Activated naive CD8-positive, alpha-beta T cell treated with anti-CD3 and anti-CD28 coated beads, Interleukin-2, amount 50 U/mL, for 24 hours (primary cell): ENCODE measurements around the gene MAEA.
A peak's percentile ranks its signal among the peaks of the same experiment; 100 is the strongest.

Source experiments
- ATAC-seq: fragments of 150-1000 bp; cut with Tn5 transposase; one replicate; pipeline ENCODE4 v1.10.0; 2021
- DNase-seq: peaks from one replicate; pipeline ENCODE4 v3.0.0; 2021
- H3K27ac Mint-ChIP-seq: one replicate; pipeline ENCODE4 v1.8.0; 2021; ENCODE audit warnings: mild to moderate bottlenecking, mixed read lengths
- H3K27me3 Mint-ChIP-seq: one replicate; pipeline ENCODE4 v1.8.0; 2021; ENCODE audit warnings: mixed read lengths
- H3K36me3 Mint-ChIP-seq: one replicate; pipeline ENCODE4 v1.8.0; 2021; ENCODE audit warnings: low read depth, mixed read lengths
- H3K4me1 Mint-ChIP-seq: one replicate; pipeline ENCODE4 v1.8.0; 2021; ENCODE audit warnings: mixed read lengths
- H3K4me3 Mint-ChIP-seq: one replicate; pipeline ENCODE4 v1.8.0; 2021; ENCODE audit warnings: mild to moderate bottlenecking, moderate library complexity, mixed read lengths
- H3K9me3 Mint-ChIP-seq: one replicate; pipeline ENCODE4 v1.8.0; 2021; ENCODE audit warnings: mixed read lengths

Gene MAEA

DNA sequence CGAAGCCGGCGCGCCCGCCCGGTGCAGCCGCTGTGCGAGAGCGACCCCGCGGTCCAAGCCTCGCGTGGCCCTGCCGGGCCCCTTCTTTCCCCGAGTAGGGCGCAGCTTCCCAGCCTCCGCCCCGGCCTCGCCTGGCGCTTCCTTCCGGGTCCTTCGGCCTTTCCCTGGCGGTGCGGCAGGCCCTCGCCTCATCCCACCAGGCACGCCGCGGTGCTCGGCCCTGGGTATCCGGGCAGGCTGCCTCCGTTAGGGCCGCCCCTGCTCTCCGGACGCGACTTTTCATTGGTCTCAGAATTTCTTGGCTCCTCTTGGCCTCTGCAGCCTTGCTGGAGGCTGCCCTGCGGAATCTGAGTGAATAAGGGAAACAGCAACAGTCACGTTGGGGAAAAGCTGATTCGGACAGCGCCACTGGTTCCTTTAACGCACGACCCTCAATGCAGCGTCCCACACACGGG lies 57.7 kb downstream of the MAEA start:
- peak; percentile 64 for DNase-seq
- H3K27me3 Mint-ChIP-seq, result no peaks in the 10 kb centered on the region

DNA sequence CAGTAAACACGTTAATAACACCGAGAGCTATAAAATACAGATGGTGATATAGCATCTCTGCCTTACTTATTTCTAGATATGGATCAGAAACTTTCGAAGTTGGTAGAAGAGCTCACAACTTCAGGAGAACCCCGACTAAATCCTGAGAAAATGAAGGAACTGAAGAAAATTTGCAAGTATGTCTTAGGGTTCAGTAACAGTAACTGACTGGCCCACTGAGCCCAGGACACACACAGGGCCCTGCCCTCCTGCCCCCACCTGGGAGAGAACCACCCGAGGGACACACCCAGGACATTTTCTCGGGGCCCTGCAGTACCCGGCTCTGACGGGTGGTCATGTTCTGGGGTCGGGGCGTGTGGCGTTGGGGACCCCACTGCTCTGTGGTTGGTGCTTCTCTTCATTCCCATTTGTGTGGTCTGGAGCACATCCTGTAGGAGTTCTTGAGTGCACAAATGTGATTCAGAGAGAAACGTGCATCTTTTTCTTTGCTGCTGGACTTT lies 58.4 kb downstream of the MAEA start:
- H3K27me3 Mint-ChIP-seq, result no peaks in the 10 kb centered on the region

More for the DNA sequence above, 57.7 kb downstream of the MAEA start:
- peak overlapping the region; percentile 86 for H3K27ac Mint-ChIP-seq
- no peaks in the 10 kb centered on the region for H3K36me3 Mint-ChIP-seq
- H3K9me3 Mint-ChIP-seq, result no peaks in the 10 kb centered on the region
- peak; percentile 21 for ATAC-seq
- peak overlapping the region; percentile 88 for H3K4me3 Mint-ChIP-seq
- peaks cover 37% of the 10 kb centered on the region for H3K4me1 Mint-ChIP-seq

DNA sequence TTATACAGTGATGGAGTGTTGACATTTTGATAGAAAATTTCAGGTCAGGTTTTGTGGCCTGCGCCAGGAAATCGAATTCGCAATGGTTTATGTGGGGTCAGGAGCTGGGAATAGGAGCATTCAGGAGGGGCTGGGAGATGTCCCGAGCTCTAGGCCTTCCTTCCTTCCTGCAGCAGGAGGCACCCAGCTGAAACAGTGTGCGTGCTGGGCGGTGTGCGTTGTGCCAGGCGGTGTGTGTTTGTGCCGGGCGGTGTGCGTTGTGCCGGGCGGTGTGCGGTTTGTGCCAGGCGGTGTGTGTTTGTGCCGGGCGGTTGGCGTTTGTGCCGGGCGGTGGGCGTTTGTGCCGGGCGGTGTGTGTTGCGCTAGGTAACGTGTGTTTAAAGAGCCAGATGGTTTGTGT lies 59.1 kb downstream of the MAEA start:
- no peak for ATAC-seq
- no peaks in the 10 kb centered on the region for H3K9me3 Mint-ChIP-seq
- peak overlapping the region; percentile 88 for H3K4me3 Mint-ChIP-seq
- H3K27ac Mint-ChIP-seq, result no peak overlapping the region
- peaks cover 36% of the 10 kb centered on the region for H3K4me1 Mint-ChIP-seq
- DNase-seq, result no peak
- H3K27me3 Mint-ChIP-seq, result no peaks in the 10 kb centered on the region
- H3K36me3 Mint-ChIP-seq, result no peaks in the 10 kb centered on the region

More for the DNA sequence above, 58.4 kb downstream of the MAEA start:
- no peaks in the 10 kb centered on the region for H3K9me3 Mint-ChIP-seq
- peak overlapping the region; percentile 88 for H3K4me3 Mint-ChIP-seq
- ATAC-seq (no peak), DNase-seq (no peak)
- peaks cover 36% of the 10 kb centered on the region for H3K4me1 Mint-ChIP-seq
- H3K27ac Mint-ChIP-seq, result peak overlapping the region; percentile 86
- no peaks in the 10 kb centered on the region for H3K36me3 Mint-ChIP-seq

DNA sequence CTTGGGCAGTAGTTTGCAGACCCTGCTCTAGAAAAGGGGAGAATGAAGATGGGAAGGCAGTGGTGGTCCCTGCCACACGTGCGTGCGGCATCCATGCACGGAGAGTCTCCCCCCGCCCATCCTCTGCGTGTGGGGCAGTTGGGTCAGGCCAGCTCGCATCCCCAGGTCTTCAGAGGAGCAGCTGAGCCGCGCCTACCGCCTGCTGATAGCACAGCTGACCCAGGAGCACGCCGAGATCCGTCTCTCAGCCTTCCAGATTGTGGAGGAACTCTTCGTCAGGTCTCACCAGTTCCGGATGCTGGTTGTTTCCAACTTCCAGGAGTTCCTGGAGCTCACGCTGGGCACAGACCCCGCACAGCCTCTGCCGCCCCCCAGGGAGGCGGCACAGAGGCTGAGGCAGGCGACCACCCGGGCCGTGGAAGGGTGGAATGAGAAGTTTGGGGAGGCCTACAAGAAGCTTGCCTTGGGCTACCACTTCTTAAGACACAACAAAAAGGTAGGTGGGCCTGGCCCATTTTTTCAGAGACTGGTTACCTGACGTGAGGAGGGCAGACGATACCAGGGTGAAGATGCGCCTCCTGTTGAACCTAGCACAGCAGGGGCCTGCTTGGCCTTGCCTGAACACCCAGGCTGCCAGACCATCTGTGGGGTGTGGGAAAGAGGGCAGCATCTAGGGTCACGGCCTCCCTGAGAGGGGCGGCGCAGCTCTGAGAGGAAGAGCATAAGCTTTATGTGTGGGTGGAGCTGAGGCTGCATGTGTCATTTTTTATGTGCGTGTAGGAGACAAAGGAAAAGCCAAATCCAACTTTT lies 59.9 kb downstream of the MAEA start:
- no peaks in the 10 kb centered on the region for H3K27me3 Mint-ChIP-seq
- ATAC-seq (no peak), DNase-seq (no peak)
- no peak overlapping the region for H3K4me3 Mint-ChIP-seq
- no peak overlapping the region for H3K27ac Mint-ChIP-seq
- H3K4me1 Mint-ChIP-seq, result peaks cover 35% of the 10 kb centered on the region
- H3K36me3 Mint-ChIP-seq, result no peaks in the 10 kb centered on the region
- H3K9me3 Mint-ChIP-seq, result no peaks in the 10 kb centered on the region

DNA sequence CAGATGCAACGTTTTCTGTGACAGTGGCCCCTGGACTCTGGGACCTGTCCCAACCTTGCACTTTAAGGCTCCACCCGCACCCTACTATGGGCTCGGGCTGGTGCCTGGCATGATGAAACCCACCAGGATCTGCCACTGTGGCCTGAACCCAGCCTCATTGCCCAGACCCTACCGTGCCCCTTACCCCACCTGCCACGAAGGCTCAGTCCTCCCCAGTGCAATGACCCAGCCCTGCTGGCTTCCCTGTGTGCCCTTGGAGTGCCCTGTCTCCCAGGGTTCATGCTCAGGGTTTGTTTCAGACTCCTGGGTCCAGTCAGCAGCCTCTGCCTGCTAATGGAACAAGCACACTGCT lies 60.5 kb downstream of the MAEA start:
- ATAC-seq (no peak), DNase-seq (no peak)
- H3K4me1 Mint-ChIP-seq, result peaks cover 31% of the 10 kb centered on the region
- no peaks in the 10 kb centered on the region for H3K27me3 Mint-ChIP-seq
- no peak overlapping the region for H3K4me3 Mint-ChIP-seq
- H3K9me3 Mint-ChIP-seq, result no peaks in the 10 kb centered on the region
- no peak overlapping the region for H3K27ac Mint-ChIP-seq
- H3K36me3 Mint-ChIP-seq, result no peaks in the 10 kb centered on the region

DNA sequence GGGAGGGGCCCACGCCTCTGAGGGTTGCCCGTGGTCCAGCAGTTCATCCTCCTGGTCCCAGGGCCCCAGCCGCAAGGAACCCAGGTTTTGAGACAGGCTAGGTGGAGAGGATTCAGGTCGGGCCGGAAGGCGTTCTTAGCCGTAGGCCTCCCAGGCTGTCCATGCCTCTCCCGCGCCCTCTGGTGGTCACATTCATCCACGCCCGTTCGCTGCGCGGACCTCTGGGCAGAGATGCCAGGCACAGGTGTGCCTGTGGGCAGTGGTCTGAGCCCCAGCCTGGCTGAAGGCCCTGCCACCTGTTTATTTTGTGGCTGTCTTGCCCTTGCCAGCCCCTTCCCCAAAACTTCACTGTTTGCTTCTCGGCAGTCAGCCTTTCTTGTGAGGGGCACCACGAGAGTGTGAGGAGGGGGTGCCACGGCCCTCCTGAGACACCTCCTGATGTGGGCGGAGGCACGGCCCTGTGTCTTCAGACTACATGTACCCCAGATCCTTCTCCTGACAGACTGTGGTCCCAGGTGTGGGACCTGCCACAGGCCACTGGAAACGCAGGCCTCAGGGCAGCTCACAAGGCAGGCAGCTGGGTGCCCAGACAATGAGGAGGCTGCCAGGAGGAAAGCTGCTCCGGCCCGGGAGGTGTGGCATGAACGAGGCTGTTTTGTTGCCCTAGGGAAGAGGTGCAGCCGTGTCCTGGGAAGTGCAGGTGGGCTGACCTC lies 62.3 kb downstream of the MAEA start:
- H3K9me3 Mint-ChIP-seq, result no peaks in the 10 kb centered on the region
- H3K27ac Mint-ChIP-seq, result peak overlapping the region; percentile 10
- H3K4me3 Mint-ChIP-seq, result no peak overlapping the region
- H3K27me3 Mint-ChIP-seq, result no peaks in the 10 kb centered on the region
- ATAC-seq, result peak; percentile 27
- H3K36me3 Mint-ChIP-seq, result peaks cover 2% of the 10 kb centered on the region
- peaks cover 26% of the 10 kb centered on the region for H3K4me1 Mint-ChIP-seq
- peak; percentile 94 for DNase-seq

DNA sequence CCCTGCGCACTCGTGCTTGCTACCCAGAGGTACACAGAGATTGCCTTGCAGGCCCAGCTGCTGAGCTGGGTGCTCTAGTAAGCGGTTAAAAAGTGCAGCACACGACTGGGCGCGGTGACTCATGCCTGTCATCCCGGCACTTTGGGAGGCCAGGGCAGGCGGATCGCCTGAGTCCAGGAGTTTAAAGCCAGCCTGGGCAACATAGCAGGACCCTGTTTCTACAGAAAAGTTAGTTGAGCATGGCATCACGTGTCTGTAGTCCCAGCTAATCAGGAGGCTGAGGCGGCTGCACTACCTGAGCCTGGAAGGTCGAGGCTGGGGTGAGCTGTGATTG lies 62.8 kb downstream of the MAEA start:
- no peak for DNase-seq
- no peaks in the 10 kb centered on the region for H3K9me3 Mint-ChIP-seq
- peaks cover 26% of the 10 kb centered on the region for H3K4me1 Mint-ChIP-seq
- H3K36me3 Mint-ChIP-seq, result peaks cover 2% of the 10 kb centered on the region
- ATAC-seq, result no peak
- no peak overlapping the region for H3K4me3 Mint-ChIP-seq
- no peaks in the 10 kb centered on the region for H3K27me3 Mint-ChIP-seq
- H3K27ac Mint-ChIP-seq, result no peak overlapping the region

DNA sequence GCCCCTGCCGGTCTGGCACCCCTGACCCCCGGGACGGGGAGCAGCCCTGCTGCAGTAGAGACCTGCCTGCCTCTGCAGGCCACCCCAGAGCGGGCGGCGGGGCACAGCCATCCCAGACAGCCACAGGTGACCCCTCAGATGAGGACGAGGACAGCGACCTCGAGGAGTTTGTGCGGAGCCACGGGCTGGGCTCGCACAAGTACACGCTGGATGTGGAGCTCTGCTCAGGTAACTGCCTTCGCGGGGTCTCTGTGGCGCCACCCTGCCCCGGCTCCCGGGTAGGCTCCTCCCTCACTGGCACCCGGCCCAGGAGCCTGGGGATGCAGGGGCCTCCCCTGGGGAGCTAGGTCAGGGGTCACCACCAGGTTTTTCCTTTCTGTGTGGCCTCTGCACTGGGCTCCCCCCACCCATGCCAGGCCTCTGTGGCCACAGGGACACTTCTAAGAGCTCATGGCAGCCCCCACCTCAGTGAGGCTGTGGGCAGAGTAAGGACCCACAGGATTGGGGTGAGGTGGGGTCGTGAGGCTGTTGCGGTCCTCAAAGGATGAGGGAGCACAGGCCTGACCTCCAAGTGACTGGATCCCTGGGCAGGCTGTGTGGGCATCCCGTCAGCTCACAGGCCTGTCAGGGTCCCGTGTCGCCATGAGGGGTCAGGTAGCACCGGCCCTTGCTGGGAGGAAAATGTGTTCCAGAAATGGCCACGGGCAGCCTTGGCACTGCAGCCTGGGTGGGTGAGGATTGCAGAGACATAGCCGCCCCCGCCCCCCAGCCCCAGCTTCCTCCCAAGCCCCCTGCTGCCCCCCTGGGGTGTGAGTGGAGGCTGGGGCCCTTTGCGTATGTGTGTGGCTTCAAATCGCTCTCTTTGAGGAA lies 63.7 kb downstream of the MAEA start:
- Mint-ChIP-seq H3K27me3 (no peaks in the 10 kb centered on the region), H3K4me1 (peaks cover 19% of the 10 kb centered on the region), H3K9me3 (no peaks in the 10 kb centered on the region), H3K36me3 (peaks cover 2% of the 10 kb centered on the region), H3K4me3 (no peak overlapping the region), H3K27ac (no peak overlapping the region)
- ATAC-seq (no peak), DNase-seq (no peak)

DNA sequence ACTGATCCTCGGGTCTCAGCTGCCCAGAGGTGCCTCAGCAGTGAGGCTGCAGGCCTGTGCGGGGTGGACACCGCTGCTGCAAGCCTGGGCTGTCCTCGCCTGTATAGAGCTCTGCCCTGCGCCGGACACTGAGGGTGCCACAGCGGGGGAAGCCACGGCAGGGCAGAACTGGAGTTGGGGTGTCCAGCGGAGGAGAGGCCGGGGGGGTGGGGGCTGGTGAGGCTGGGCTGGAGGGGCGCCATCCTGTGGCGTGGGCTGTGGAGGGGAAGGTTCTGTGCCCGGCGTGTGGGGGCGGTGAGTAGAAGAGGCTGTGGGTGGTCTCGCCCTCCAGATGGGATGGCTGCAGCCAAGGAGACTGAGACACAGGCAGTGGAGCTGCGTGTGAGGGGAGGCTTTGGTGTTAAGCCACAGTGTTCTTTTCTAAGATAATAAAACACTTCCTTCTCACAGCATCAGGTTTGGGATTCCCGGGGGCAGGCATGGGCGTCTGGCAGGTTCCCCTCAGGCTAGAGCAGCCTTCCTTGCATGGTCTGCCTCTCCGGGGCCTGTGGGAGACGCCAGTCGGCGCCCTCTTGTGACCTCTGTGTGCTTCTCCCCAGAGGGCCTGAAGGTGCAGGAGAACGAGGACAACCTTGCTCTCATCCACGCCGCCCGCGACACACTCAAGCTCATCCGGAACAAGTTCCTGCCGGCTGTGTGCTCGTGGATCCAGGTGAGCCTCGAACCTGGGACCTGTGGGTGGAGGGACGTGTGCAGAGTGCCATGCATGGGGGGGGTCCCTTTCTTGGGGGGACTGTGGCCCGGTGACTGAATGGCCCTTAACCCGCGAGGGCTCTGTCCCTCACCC lies 64.7 kb downstream of the MAEA start:
- Mint-ChIP-seq H3K36me3 (peaks cover 2% of the 10 kb centered on the region), H3K27me3 (no peaks in the 10 kb centered on the region), H3K4me3 (no peak overlapping the region), H3K4me1 (peaks cover 10% of the 10 kb centered on the region), H3K27ac (no peak overlapping the region), H3K9me3 (no peaks in the 10 kb centered on the region)
- DNase-seq, result no peak
- no peak for ATAC-seq

DNA sequence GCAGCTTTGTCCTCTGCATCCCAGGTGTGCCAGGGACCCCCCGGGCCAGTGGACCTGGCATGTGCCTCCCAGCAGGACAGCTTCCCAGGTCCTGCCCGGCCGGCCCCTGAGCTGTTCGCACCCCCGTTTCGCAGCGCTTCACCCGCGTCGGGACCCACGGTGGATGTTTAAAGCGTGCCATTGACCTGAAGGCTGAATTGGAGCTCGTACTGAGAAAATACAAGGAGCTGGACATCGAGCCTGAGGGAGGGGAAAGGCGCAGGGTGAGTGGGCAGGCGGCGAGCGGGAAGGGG lies 65.2 kb downstream of the MAEA start:
- Mint-ChIP-seq H3K27me3 (no peaks in the 10 kb centered on the region), H3K4me1 (peaks cover 8% of the 10 kb centered on the region), H3K9me3 (no peaks in the 10 kb centered on the region), H3K4me3 (no peak overlapping the region), H3K27ac (no peak overlapping the region), H3K36me3 (peaks cover 2% of the 10 kb centered on the region)
- no peak for DNase-seq
- no peak for ATAC-seq

DNA sequence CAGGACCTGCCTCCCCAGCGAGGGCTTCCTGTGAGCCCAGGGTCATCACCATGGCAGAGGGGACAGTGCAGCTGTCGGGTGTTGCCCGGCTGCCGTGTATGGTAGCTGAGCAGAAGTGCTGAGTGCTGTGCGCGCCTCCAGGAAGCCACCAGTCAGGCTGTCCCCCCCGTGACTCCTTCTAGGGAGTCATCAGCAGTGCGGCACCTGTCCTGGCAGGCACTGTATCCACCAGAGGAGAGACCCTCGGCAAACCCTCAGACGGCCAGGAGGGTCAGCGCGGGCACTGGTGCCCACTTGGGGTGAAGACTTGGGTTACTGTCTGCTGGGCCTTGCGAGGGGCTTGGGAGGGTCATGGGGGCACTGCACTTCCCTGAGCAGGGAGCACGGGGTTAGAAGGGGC lies 65.7 kb downstream of the MAEA start:
- Mint-ChIP-seq H3K4me1 (peaks cover 6% of the 10 kb centered on the region), H3K27ac (no peak overlapping the region), H3K36me3 (peaks cover 2% of the 10 kb centered on the region), H3K9me3 (no peaks in the 10 kb centered on the region), H3K4me3 (no peak overlapping the region), H3K27me3 (no peaks in the 10 kb centered on the region)
- DNase-seq (no peak), ATAC-seq (no peak)

DNA sequence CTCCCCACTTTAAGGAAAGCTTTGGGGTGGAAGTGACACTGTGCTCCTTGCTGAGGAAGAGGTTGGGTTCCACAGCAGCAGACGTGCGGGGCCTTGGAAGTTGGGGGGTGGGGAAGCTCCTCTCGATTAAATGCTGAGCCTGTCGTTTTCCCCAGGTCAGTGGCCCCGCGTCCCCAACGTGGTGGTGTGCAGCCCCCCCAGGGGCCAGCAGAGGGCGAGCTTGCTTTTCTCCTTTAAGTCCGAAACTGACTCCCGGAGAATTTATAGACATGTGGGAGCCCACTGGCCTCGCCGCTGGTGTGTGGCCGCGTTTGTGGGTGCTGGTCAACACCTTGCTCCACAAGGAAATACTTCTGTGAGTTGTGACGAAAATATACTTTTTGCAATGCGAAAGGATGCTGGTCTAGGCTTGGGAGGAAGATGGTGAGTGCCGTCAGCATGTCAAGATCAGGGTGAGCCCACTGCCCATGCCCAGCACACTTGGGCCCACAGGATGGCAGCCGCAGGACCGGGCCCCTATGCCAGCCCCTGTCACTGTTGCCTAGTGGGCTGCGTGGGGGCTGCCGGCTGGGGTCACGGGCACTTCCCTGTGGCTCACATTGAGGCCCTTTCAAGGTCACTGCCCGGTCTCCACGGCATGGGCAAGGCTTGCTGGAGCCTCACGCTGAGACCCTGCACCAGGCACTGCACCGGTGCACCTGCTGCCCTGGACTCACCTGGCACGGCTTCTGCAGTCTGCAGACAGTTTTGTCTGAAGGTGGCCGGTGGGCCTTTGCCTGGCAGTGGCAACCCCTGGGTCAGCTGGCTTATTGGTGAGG lies 66.7 kb downstream of the MAEA start:
- H3K36me3 Mint-ChIP-seq, result peaks cover 2% of the 10 kb centered on the region
- H3K27ac Mint-ChIP-seq, result no peak overlapping the region
- H3K4me3 Mint-ChIP-seq, result no peak overlapping the region
- peaks cover 6% of the 10 kb centered on the region for H3K4me1 Mint-ChIP-seq
- DNase-seq (peak; percentile 62), ATAC-seq (no peak)
- H3K27me3 Mint-ChIP-seq, result no peaks in the 10 kb centered on the region
- no peaks in the 10 kb centered on the region for H3K9me3 Mint-ChIP-seq

DNA sequence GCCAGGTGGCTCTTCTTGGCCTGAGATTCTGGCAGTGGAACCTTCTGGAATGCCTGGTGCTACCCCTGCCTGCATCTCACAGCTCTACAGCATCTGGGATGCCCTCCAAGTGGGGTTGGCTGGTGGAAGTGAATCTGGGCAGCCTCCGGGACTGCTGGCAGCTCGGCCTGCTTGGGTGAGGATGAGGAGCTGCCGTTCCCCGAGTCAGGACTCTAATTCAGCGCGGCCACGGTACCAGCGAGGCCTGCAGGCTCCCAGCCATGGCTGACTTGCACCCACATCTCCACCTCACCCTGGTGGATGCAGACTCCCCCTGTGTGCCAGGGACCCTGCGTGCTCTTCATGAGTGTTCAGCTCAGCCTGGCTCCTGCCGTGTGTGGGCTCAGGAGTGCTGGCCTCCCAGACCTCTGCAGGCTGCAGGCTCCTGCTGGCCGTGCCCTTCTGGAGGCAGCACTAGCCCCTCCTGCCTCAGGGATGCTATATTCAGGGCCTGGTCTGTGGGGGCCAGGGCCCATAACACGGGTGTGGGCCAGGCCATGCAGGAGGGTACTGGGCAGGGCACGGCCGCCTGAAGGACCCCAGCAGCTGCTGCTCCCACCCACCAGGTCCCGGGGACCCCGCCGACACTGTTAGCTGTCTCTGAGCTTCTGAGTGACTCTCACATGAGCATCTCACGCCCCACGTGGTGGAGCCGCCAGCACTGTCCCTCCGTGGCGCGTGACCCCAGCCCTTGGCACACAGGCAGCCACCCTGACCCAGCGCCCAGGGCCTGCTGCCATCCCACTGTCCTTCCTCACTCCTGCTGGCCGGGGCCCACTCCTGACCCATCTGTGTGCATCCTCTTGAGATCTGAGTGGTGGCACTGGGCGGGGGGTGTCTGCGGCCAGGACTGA lies 67.9 kb downstream of the MAEA start:
- Mint-ChIP-seq H3K9me3 (no peaks in the 10 kb centered on the region), H3K4me3 (no peak overlapping the region), H3K27ac (no peak overlapping the region), H3K36me3 (peaks cover 2% of the 10 kb centered on the region), H3K4me1 (no peaks in the 10 kb centered on the region), H3K27me3 (no peaks in the 10 kb centered on the region)
- ATAC-seq, result no peak
- no peak for DNase-seq
